Liver (tissue), 9 donors: ENCODE measurements around the gene BRD8. TPM values are rescaled to one million over a fixed set of nuclear protein-coding genes. Genes with fewer than 3 reads are reported as not detected.

ENCODE experiments used
- DNase-seq: peaks from one replicate; pipeline ENCODE4 v3.0.0-alpha.2; 2017; ENCODE audit warnings: low spot score
- H3K27ac ChIP-seq, 2 donors: one replicate each; pipeline ENCODE4 v1.7.0; 2013; ENCODE audit warnings: inconsistent platforms in 2 of 2, low read length in 2 of 2, control low read depth in 1 of 2, low read depth in 1 of 2, mild to moderate bottlenecking in 1 of 2
- H3K27me3 ChIP-seq, 4 donors: one replicate each; pipeline versions ENCODE4 v1.6.1 to v1.7.0; 2013; ENCODE audit warnings: low read length in 3 of 4, inconsistent platforms in 1 of 4, mild to moderate bottlenecking in 1 of 4, moderate library complexity in 1 of 4; ENCODE audit not compliant: control insufficient read depth in 4 of 4, insufficient read depth in 4 of 4
- H3K36me3 ChIP-seq, 4 donors: one replicate each; pipeline versions ENCODE4 v1.6.1 to v1.7.0; 2013; ENCODE audit warnings: low read length in 3 of 4, mild to moderate bottlenecking in 3 of 4, low read depth in 1 of 4, moderate library complexity in 1 of 4; ENCODE audit not compliant: control insufficient read depth in 4 of 4, insufficient read depth in 3 of 4
- H3K4me1 ChIP-seq, 4 donors: one replicate each; pipeline versions ENCODE4 v1.6.1 to v1.7.0; 2013; ENCODE audit warnings: low read length in 3 of 4, mild to moderate bottlenecking in 3 of 4, moderate library complexity in 1 of 4; ENCODE audit not compliant: control insufficient read depth in 4 of 4, insufficient read depth in 4 of 4
- H3K4me3 ChIP-seq, 3 donors: one replicate each; pipeline versions ENCODE4 v1.6.1 to v1.7.0; 2013; ENCODE audit warnings: low read length in 3 of 3, control low read depth in 1 of 3, low read depth in 1 of 3, mild to moderate bottlenecking in 1 of 3
- H3K9ac ChIP-seq, 2 donors: one replicate each; pipeline ENCODE4 v1.7.0; 2013; ENCODE audit warnings: low read length in 2 of 2, mild to moderate bottlenecking in 2 of 2, moderate library complexity in 2 of 2, control low read depth in 1 of 2, low read depth in 1 of 2
- H3K9me3 ChIP-seq, 4 donors: one replicate each; pipeline versions ENCODE4 v1.6.1 to v1.7.0; 2013; ENCODE audit warnings: low read length in 3 of 4; ENCODE audit not compliant: control insufficient read depth in 4 of 4
- ATF3 ChIP-seq: IDR thresholded peaks from 2 replicates; pipeline ENCODE4 v1.6.1; 2016; ENCODE audit warnings: antibody characterized with exemption
- CTCF ChIP-seq: fragments of 150-350 bp; IDR thresholded peaks from 2 replicates; pipeline ENCODE4 v1.5.1; 2017; ENCODE audit warnings: improper control_type of control experiment, low read depth, low read length; ENCODE audit not compliant: missing input control
- EGR1 ChIP-seq, 2 donors: IDR thresholded peaks; 2 replicates each; pipeline ENCODE4 v1.6.1; 2016 to 2018; ENCODE audit warnings: antibody characterized with exemption in 2 of 2, low read depth in 2 of 2
- FOXA1 ChIP-seq: IDR thresholded peaks from 2 replicates; pipeline ENCODE4 v1.6.1; 2016; ENCODE audit warnings: antibody characterized with exemption
- FOXA2 ChIP-seq: IDR thresholded peaks from 2 replicates; pipeline ENCODE4 v1.6.1; 2016; ENCODE audit warnings: antibody characterized with exemption
- GABPA ChIP-seq, 2 donors: IDR thresholded peaks in 1 of 2; conservative IDR thresholded peaks in 1 of 2; 2 replicates each; pipeline ENCODE4 v1.6.1; 2016; ENCODE audit warnings: antibody characterized with exemption in 2 of 2, mild to moderate bottlenecking in 1 of 2, moderate library complexity in 1 of 2
- HNF4A ChIP-seq, 2 donors: conservative IDR thresholded peaks; 2 replicates each; pipeline ENCODE4 v1.6.1; 2016; ENCODE audit warnings: antibody characterized with exemption in 2 of 2, mild to moderate bottlenecking in 2 of 2
- HNF4G ChIP-seq: IDR thresholded peaks from 2 replicates; pipeline ENCODE4 v1.6.1; 2016; ENCODE audit warnings: antibody characterized with exemption
- JUND ChIP-seq, 2 donors: IDR thresholded peaks; 2 replicates each; pipeline ENCODE4 v1.6.1; 2016; ENCODE audit warnings: antibody characterized with exemption in 2 of 2
- MAX ChIP-seq: IDR thresholded peaks from 2 replicates; pipeline ENCODE4 v1.6.1; 2016; ENCODE audit warnings: antibody characterized with exemption
- NR2F2 ChIP-seq: IDR thresholded peaks from 2 replicates; pipeline ENCODE4 v1.6.1; 2016; ENCODE audit warnings: antibody characterized with exemption
- RAD21 ChIP-seq, 2 donors: IDR thresholded peaks; 2 replicates each; pipeline ENCODE4 v1.6.1; 2016; ENCODE audit warnings: antibody characterized with exemption in 2 of 2, mild to moderate bottlenecking in 2 of 2
- REST ChIP-seq: IDR thresholded peaks from 2 replicates; pipeline ENCODE4 v1.6.1; 2016; ENCODE audit warnings: antibody characterized with exemption, mild to moderate bottlenecking
- RXRA ChIP-seq, 2 donors: IDR thresholded peaks; 2 replicates each; pipeline ENCODE4 v1.6.1; 2017 to 2018; ENCODE audit warnings: antibody characterized with exemption in 2 of 2, mild to moderate bottlenecking in 1 of 2
- SP1 ChIP-seq: IDR thresholded peaks from 2 replicates; pipeline ENCODE4 v1.6.1; 2018; ENCODE audit warnings: antibody characterized with exemption, mild to moderate bottlenecking
- TAF1 ChIP-seq: conservative IDR thresholded peaks from 2 replicates; pipeline ENCODE4 v1.6.1; 2016; ENCODE audit warnings: antibody characterized with exemption, mild to moderate bottlenecking
- YY1 ChIP-seq: IDR thresholded peaks from 2 replicates; pipeline ENCODE4 v1.6.1; 2016; ENCODE audit warnings: antibody characterized with exemption, mild to moderate bottlenecking
- ZBTB33 ChIP-seq: IDR thresholded peaks from 2 replicates; pipeline ENCODE4 v1.6.1; 2016; ENCODE audit warnings: antibody characterized with exemption
- WGBS: extraction: QIAGEN DNeasy Blood & Tissue Kit; methylation state at CpG from one replicate; pipeline ENCODE4 v1.1.7; 2013; 5-methylcytosine and 5-hydroxymethylcytosine counted together
- polyA plus RNA-seq, 2 donors: library from polyadenylated mRNA; stranded (reverse) in 1 of 2; unstranded in 1 of 2; fragments of 200-250 nt in 1 of 2; fragments of >200 nt in 1 of 2; fragmentation: Nextera tagmentation in 1 of 2; extraction: Ambion mirVana in 1 of 2; gene quantifications; one replicate each; pipeline versions ENCODE4 v1.2.1 to v1.2.3, GENCODE V29; 2013 to 2015
- total RNA-seq, 2 donors: library from RNA; depleted of rRNA; stranded (reverse); fragments of >200 nt; gene quantifications; one replicate each; pipeline ENCODE4 v1.2.3, GENCODE V29; 2014
- donor health status: healthy.
- donor health status: healthy.
- donor health status: healthy.
- donor health status: healthy.
- donor health status: healthy.

The BRD8 gene
- total and polyA plus RNA-seq, 4 donors: 14.8 to 34.5 (median 29.6) TPM

GRCh38 chr5:138212828-138213160 is 34.4 kb upstream of the BRD8 start:
- under 1% methylated on average over 8 of the region's 8 CpGs for WGBS
- TF ChIP-seq FOXA1: no peak
- TF ChIP-seq GABPA (IDR thresholded peaks at IDR 0.05 in 1 of 2, conservative IDR thresholded peaks at IDR 0.05 in 1 of 2): no peak
- TF ChIP-seq SP1: no peak
- TF ChIP-seq FOXA2: no peak
- TF ChIP-seq NR2F2: no peak
- TF ChIP-seq HNF4G: no peak
- TF ChIP-seq CTCF: no peak
- TF ChIP-seq RAD21 (IDR thresholded peaks at IDR 0.05): no peak
- TF ChIP-seq RXRA (IDR thresholded peaks at IDR 0.05): no peak
- TF ChIP-seq EGR1 (IDR thresholded peaks at IDR 0.05; ENCODE audit: low read depth in 2 of 2): no peak
- no peak for TF ChIP-seq ATF3
- no peak for TF ChIP-seq JUND (IDR thresholded peaks at IDR 0.05)
- no peak for TF ChIP-seq TAF1
- TF ChIP-seq HNF4A (conservative IDR thresholded peaks at IDR 0.05): no peak
- no peak for TF ChIP-seq REST
- no peak for TF ChIP-seq ZBTB33
- no peak for TF ChIP-seq MAX
- no peak for TF ChIP-seq YY1
- peaks cover 7 to 16% (median 13%) of the 10 kb centered on the region in 4 donors for H3K4me1 ChIP-seq
- H3K4me3 ChIP-seq: peak overlapping the region; percentile 88 to 96 (median 89)
- peak overlapping the region; percentile 28 to 52 for H3K27ac ChIP-seq
- DNase-seq: no peak
- H3K36me3 ChIP-seq: peaks cover 0 to 3% (median under 1%) of the 10 kb centered on the region in 4 donors
- no peaks in the 10 kb centered on the region for H3K27me3 ChIP-seq
- no peaks in the 10 kb centered on the region for H3K9me3 ChIP-seq
- peak overlapping the region; percentile 42 to 66 for H3K9ac ChIP-seq
